ENCODE data around the gene AKAP10.
A peak's percentile ranks its signal among the peaks of the same experiment; 100 is the strongest.
"Not testable (repeated sequence)": the region's sequence is repeated elsewhere in the genome, so short reads cannot be mapped to it uniquely, and the experiment has no call there.

Gene AKAP10

DNA sequence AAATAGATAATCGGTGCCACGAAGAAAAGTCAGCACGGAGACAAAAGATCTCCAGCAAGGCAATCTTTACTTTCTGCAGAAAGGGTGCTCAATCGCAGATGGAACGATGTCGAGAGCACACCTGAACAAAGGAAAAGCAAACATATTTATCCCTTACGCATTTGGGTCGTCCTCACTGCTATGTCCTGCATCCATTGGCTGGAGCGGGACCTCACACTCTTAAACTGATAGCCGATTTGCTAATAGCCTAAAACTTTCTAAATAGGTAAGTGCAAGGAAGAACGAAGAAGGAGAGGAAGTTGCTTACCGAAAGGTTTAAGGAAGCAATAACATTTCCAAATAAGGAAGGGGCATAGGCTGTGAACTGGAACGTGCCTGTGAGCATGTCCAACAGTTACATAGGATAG is 1.2 kb upstream of the AKAP10 start:
- no peak for TF ChIP-seq CTCF (IDR thresholded peaks at IDR 0.05; ENCODE audit: low read depth, low read length)
- no peak for DNase-seq (ENCODE audit: low read depth in 2 of 2)
- no peak overlapping the region for H3K4me3 ChIP-seq (replicated peaks in 1 of 2; ENCODE audit: low read depth in 2 of 2, low read length in 2 of 2)

GRCh38 chr17:19978209-19978802 is 678 bp upstream of the AKAP10 start:
- H3K4me3 ChIP-seq (replicated peaks in 1 of 2; ENCODE audit: low read depth in 2 of 2, low read length in 2 of 2) = peak overlapping the region; percentile 55 to 94
- TF ChIP-seq CTCF (IDR thresholded peaks at IDR 0.05; ENCODE audit: low read depth, low read length) = no peak
- DNase-seq (ENCODE audit: low read depth in 2 of 2) = peak in 1 of 2 donors; percentile 11

DNA sequence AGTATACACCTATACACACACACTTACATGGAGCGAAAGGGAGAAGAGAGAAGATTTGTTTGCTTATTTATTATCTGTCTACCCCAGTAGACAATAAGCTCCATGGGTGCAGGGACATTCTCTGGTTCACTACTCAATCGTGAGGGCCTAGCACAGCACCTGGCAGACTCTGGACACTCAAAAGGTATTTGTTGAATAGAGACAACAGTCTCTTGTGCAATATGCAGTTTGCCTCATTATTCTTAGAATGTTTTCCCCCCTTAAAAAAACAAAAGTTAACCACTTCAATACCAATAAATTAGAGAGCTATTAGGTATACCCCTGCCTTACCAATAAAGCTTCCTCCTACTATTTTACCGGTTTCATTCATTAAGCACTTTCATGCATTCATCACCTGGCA is 2.0 kb downstream of the AKAP10 start:
- no peak overlapping the region for H3K4me3 ChIP-seq (replicated peaks in 1 of 2; ENCODE audit: low read depth in 2 of 2, low read length in 2 of 2)
- no peak for TF ChIP-seq CTCF (IDR thresholded peaks at IDR 0.05; ENCODE audit: low read depth, low read length)
- DNase-seq (ENCODE audit: low read depth in 2 of 2) = no peak

DNA sequence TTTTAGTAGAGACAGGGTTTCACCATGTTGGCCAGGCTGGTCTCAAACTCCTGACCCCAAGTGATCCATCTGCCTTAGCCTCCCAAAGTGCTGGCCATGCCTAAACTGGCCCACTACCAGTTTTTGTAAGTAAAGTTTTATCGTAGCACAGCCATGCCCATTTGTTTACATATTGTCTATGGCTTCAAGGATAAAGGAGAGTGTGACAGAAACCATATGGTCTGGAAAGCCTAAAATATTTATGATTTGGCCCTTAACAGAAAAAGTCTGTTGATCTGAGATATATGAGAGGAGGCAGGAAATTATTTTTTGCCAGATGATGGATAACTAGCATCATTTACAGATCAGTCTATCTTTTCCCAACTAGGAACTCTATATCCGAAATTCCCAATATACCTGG is 4.5 kb downstream of the AKAP10 start:
- DNase-seq (ENCODE audit: low read depth in 2 of 2) = no peak
- no peak for TF ChIP-seq CTCF (IDR thresholded peaks at IDR 0.05; ENCODE audit: low read depth, low read length)

GRCh38 chr17:19962954-19963353 is 14.7 kb downstream of the AKAP10 start:
- DNase-seq (ENCODE audit: low read depth in 2 of 2); H3K4me3 ChIP-seq (replicated peaks in 1 of 2; ENCODE audit: low read depth in 2 of 2, low read length in 2 of 2): not testable (repeated sequence)

More for the DNA sequence above, 4.5 kb downstream of the AKAP10 start:
- no peak overlapping the region for H3K4me3 ChIP-seq (replicated peaks in 1 of 2; ENCODE audit: low read depth in 2 of 2, low read length in 2 of 2)

DNA sequence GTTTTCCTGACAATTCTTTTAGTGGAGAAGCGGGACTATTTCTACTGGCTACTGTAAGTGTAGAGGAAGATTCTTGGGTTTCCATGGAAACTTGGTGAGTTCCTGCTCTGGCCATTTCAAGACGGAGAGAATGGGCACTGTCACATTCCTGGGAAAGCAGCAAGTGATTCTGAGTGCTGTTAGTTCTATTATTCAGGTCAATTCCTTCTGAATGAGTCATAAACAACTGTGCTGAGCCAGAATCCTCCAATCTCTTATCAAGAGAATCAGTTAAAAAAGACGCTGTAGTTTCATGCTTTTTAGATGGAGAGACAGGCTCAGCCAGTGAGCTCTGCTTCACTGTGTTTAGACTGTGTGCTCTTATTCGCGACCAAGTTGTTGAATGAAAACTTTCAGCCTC is 19.6 kb downstream of the AKAP10 start:
- no peak for TF ChIP-seq CTCF (IDR thresholded peaks at IDR 0.05; ENCODE audit: low read depth, low read length)
- H3K4me3 ChIP-seq (replicated peaks in 1 of 2; ENCODE audit: low read depth in 2 of 2, low read length in 2 of 2) = no peak overlapping the region
- peak; percentile 82 to 91 for DNase-seq (ENCODE audit: low read depth in 2 of 2)

DNA sequence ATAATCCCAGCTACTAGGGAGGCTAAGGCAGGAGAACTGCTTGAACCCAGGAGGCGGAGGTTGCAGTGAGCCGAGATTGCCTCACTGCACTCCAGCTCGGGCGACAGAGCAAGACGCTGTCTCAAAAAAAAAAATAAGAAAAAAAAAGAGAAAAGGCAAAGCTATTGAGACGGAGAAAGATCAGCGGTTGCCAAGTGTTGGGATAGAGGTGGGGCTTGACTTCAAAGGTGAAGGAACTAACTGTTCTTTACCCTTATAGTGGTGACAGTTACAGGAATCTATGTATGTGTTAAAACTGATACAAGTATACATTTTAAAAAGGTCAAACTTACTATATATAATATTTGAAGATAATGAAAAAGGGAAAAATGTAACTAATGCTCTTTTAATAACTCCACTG is 22.5 kb downstream of the AKAP10 start:
- DNase-seq (ENCODE audit: low read depth in 2 of 2) = no peak
- H3K4me3 ChIP-seq (replicated peaks in 1 of 2; ENCODE audit: low read depth in 2 of 2, low read length in 2 of 2) = no peak overlapping the region
- no peak for TF ChIP-seq CTCF (IDR thresholded peaks at IDR 0.05; ENCODE audit: low read depth, low read length)

DNA sequence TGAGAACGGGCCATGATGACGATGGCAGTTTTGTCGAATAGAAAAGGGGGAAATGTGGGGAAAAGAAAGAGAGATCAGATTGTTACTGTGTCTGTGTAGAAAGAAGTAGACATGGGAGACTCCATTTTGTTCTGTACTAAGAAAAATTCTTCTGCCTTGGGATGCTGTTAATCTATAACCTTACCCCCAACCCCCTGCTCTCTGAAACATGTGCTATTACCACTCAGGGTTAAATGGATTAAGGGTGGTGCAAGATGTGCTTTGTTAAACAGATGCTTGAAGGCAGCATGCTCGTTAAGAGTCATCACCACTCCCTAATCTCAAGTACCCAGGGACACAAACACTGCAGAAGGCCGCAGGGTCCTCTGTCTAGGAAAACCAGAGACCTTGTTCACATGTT is 26.2 kb downstream of the AKAP10 start:
- H3K4me3 ChIP-seq (replicated peaks in 1 of 2; ENCODE audit: low read depth in 2 of 2, low read length in 2 of 2); DNase-seq (ENCODE audit: low read depth in 2 of 2): not testable (repeated sequence)

DNA sequence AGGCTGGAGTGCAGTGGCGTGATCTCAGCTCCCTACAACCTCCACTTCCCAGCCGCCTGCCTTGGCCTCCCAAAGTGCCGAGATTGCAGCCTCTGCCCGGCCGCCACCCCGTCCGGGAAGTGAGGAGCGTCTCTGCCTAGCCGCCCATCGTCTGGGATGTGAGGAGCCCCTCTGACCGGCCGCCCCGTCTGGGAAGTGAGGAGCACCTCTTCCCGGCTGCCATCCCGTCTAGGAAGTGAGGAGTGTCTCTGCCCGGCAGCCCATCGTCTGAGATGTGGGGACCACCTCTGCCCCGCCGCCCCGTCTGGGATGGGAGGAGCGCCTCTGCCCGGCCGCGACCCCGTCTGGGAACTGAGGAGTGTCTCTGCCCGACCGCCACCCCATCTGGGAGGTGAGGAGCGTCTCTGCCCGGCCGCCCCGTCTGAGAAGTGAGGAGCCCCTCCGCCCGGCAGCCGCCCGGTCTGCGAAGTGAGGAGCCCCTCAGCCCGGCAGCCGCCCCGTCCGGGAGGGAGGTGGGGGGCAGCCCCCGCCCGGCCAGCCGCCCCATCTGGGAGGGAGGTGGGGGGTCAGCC is 26.9 kb downstream of the AKAP10 start:
- DNase-seq (ENCODE audit: low read depth in 2 of 2); H3K4me3 ChIP-seq (replicated peaks in 1 of 2; ENCODE audit: low read depth in 2 of 2, low read length in 2 of 2): not testable (repeated sequence)

All from cardiac fibroblast (primary cell).